ACC112 (cell line): ENCODE measurements around the gene CASP3.

Experiments used
- H2AFZ ChIP-seq: fragments of 200-600 bp; sonication (generic); one replicate; pipeline ENCODE4 v1.6.0; 2017; ENCODE audit warnings: antibody characterized with exemption, low read length; ENCODE audit not compliant: unreplicated experiment
- H3K27ac ChIP-seq: fragments of 200-600 bp; sonication (generic); 2 replicates; pipeline ENCODE4 v1.5.1; 2014; ENCODE audit warnings: low read depth, mild to moderate bottlenecking, antibody characterized with exemption, low read length, moderate library complexity
- H3K27me3 ChIP-seq: fragments of 200-600 bp; sonication (generic); 2 replicates; pipeline ENCODE4 v1.6.1; 2014; ENCODE audit warnings: mild to moderate bottlenecking, antibody characterized with exemption, low read length, moderate library complexity, mixed read lengths; ENCODE audit not compliant: insufficient read depth
- H3K36me3 ChIP-seq: fragments of 200-600 bp; sonication (generic); 2 replicates; pipeline ENCODE4 v1.6.1; 2016; ENCODE audit warnings: mild to moderate bottlenecking, antibody characterized with exemption, low read length, moderate library complexity, mixed read lengths; ENCODE audit not compliant: insufficient read depth
- H3K4me1 ChIP-seq: fragments of 200-600 bp; sonication (generic); one replicate; pipeline ENCODE4 v1.6.1; 2016; ENCODE audit warnings: low read length, mixed read lengths; ENCODE audit not compliant: insufficient read depth, unreplicated experiment, control insufficient read depth
- H3K4me3 ChIP-seq: fragments of 200-600 bp; sonication (generic); 2 replicates; pipeline ENCODE4 v1.5.1; 2014; ENCODE audit warnings: mild to moderate bottlenecking, low read depth, low read length
- H3K79me2 ChIP-seq: fragments of 200-600 bp; sonication (generic); one replicate; pipeline ENCODE4 v1.6.0; 2016; ENCODE audit warnings: low read length; ENCODE audit not compliant: control insufficient read depth, unreplicated experiment, insufficient read depth

Gene CASP3

GRCh38 chr4:184649026-184649970, at the start of gene CASP3, which contains the start of gene PRIMPOL:
TSS of gene CASP3 (minus strand) at chr4:184649447. CDS start at chr4:184638453, 10,994 bp downstream.
TSS of gene PRIMPOL (plus strand) at chr4:184649738. CDS start at chr4:184657141, 7,403 bp downstream.
- Histone ChIP-seq H3K27me3 (no peaks in the 10 kb centered on the region), H3K4me3 (peak within 1 kb of the TSS; percentile 97), H3K79me2 (peaks cover 56% of the 10 kb centered on the region), H3K27ac (peak within 1 kb of the TSS; percentile 84), H3K36me3 (no peaks in the 10 kb centered on the region), H3K4me1 (peaks cover 38% of the 10 kb centered on the region), H2AFZ (peak within 1 kb of the TSS; percentile 95)

DNA sequence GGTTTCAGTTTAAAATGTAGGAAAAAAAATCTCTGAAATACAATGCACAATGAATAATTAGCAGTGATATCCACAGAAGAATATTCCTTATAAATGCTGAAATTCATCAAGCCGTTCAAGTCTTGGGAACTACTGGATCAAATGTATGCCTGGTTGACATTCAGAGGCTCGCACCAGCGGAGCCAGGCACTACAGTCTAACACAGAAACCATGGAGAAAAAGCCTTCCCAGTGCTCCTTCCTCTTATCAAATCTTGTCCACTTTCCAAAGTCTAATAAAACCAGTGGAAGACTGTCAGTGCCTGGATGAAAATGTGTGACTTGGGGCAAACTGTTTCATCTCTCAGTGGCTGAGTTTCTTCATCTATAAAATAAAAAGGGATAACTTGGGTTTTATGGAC, 48.7 kb upstream of the CASP3 start:
- Histone ChIP-seq H3K27ac (no peak overlapping the region), H3K4me3 (no peak overlapping the region), H2AFZ (no peak overlapping the region), H3K79me2 (no peaks in the 10 kb centered on the region), H3K27me3 (no peaks in the 10 kb centered on the region), H3K36me3 (peaks cover 17% of the 10 kb centered on the region), H3K4me1 (no peaks in the 10 kb centered on the region)

DNA sequence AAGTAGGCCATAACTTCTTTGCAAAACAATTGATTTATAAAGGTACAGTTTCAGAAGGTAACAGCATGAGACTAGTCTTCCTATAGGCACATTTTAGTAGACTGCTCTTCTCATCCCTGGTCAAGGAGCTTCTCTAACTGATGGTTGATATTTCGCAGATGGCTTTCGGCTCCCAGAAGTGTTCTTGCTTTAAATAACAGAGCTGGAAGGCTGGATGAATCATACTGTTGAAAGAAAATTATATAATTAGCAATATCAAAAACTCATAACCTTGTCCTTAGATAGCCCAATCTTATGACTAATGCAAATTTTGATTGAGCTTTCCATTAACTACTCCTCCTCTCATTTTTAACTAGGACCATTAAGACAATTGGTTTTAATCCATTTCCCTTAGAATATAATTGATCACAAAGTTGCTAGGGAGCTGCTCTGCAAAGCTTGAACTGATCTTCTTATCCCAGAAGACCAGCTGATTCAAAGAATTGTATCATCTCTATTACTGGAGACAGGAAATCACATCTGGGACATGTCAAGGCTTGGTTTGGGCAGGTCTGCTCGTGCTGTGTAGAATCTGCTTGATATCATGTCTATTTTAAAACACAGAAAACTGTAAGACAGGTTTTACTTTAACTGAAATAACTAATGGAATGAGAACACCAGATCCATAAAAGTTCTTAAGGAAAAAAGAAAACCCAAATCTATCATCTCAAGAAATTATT, 46.1 kb upstream of the CASP3 start:
- no peak overlapping the region for H3K4me3 ChIP-seq
- no peaks in the 10 kb centered on the region for H3K27me3 ChIP-seq
- no peak overlapping the region for H3K27ac ChIP-seq
- peaks cover 28% of the 10 kb centered on the region for H3K36me3 ChIP-seq
- H3K79me2 ChIP-seq, result no peaks in the 10 kb centered on the region
- H2AFZ ChIP-seq, result no peak overlapping the region
- no peaks in the 10 kb centered on the region for H3K4me1 ChIP-seq

- H3K36me3 ChIP-seq, result peaks cover 31% of the 10 kb centered on the region
- no peak overlapping the region for H2AFZ ChIP-seq
- no peaks in the 10 kb centered on the region for H3K4me1 ChIP-seq
- no peak overlapping the region for H3K4me3 ChIP-seq
- H3K27ac ChIP-seq, result no peak overlapping the region
- H3K27me3 ChIP-seq, result no peaks in the 10 kb centered on the region
- H3K79me2 ChIP-seq, result no peaks in the 10 kb centered on the region
Measured at GRCh38 chr4:184694412-184694956, 45.2 kb upstream of the CASP3 start.

DNA sequence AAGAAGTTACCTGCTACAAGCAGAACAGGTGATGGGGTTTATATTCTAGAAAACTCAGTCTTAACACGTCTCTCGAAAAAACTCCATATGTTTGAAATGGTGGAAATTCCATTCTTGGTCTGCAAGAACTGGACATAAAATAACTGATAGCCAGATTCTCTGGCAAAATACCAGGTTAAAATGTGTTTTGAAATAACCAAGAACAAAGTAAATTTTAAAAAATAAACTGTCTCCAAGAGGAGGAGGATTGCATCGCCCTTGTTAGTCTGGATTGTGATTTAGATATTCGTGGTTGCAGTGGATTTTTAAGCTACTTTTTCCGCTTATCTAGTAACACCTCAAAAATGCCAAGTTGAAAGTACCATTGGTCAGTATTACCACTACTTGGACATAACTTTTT, 43.8 kb upstream of the CASP3 start:
- Histone ChIP-seq H3K36me3 (peaks cover 31% of the 10 kb centered on the region), H3K79me2 (no peaks in the 10 kb centered on the region), H3K27ac (no peak overlapping the region), H3K4me1 (peaks cover 8% of the 10 kb centered on the region), H3K27me3 (no peaks in the 10 kb centered on the region), H2AFZ (no peak overlapping the region), H3K4me3 (no peak overlapping the region)

DNA sequence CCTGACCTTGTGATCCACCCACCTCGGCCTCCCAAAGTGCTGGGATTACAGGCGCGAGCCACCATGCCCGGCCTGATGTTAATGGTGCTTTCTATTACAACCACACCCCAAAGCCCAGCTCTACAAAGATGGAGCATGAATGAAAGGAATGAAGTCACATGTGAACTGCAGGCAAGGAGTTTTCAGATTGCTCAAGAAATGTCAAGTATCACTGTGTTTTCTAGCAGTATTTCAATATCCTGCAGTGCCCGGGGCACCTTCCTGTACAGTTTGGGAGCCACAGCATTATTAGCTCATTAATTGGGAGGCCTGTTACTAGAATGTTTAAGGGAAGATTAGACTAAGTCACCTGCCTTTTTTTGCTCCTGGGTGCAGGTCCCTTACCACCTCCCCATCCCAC, 40.4 kb upstream of the CASP3 start:
- Histone ChIP-seq H3K4me3 (no peak overlapping the region), H3K27me3 (no peaks in the 10 kb centered on the region), H3K79me2 (no peaks in the 10 kb centered on the region), H2AFZ (no peak overlapping the region), H3K4me1 (peaks cover 13% of the 10 kb centered on the region), H3K36me3 (peaks cover 27% of the 10 kb centered on the region), H3K27ac (no peak overlapping the region)

- no peaks in the 10 kb centered on the region for H3K27me3 ChIP-seq
- H3K79me2 ChIP-seq, result no peaks in the 10 kb centered on the region
- peaks cover 17% of the 10 kb centered on the region for H3K4me1 ChIP-seq
- peaks cover 15% of the 10 kb centered on the region for H3K36me3 ChIP-seq
- H2AFZ ChIP-seq, result no peak overlapping the region
- no peak overlapping the region for H3K4me3 ChIP-seq
- peak overlapping the region; percentile 65 for H3K27ac ChIP-seq
Measured at GRCh38 chr4:184688447-184688846, 39.2 kb upstream of the CASP3 start.

DNA sequence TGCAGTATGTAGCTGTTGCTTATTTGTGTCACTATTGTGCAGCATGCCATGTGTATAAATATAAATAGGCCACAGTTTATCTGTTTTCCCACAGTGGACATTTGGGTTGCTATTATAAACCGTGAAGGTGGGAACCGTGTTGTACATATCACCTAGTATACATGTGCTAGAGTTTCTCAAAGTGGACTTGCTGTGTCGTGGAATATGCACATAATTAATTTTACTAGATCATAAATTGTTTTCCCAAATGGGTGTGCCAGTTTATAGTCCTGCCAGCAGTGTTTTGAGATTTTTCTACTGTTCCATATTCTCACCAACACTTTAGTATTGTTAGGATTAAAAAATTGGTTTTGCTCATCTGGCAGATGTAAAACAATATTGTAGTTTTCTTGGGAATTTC, 38.8 kb upstream of the CASP3 start:
- no peak overlapping the region for H2AFZ ChIP-seq
- H3K4me3 ChIP-seq, result no peak overlapping the region
- no peaks in the 10 kb centered on the region for H3K79me2 ChIP-seq
- H3K36me3 ChIP-seq, result peaks cover 14% of the 10 kb centered on the region
- H3K4me1 ChIP-seq, result peaks cover 17% of the 10 kb centered on the region
- no peaks in the 10 kb centered on the region for H3K27me3 ChIP-seq
- peak overlapping the region; percentile 65 for H3K27ac ChIP-seq

DNA sequence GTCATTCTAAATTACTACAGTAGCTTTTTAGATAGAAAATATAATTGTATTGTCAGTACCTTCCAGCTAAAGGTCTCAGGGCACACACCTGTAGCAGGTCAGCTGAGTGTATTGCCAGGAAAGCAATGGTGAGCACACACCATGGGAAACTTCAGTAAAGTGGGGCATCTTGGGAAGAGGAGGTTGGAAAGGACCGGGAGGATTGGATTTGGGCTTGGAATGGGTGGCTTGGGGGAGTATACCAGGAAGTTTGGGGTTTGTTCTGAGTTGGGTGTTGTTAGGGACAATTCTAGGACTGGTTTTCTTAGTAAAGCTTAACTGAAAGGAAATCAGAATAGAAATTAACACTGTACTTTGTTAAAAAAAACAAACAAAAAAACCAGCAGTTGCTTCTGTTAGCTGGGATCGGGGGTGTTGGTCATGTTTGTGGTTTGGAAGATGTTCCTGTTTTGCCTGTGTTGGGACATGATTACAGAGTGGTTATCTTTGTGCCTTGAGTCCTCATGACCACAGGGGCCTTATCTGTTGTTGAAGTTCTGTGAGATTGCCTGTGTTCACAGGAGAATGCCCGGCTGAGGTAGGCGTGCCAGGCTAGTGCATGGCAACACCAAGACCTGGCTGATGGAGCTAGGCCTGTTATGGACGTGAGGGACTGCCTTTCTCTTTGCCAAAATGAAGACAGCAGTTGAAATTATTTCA, 35.4 kb upstream of the CASP3 start:
- no peaks in the 10 kb centered on the region for H3K79me2 ChIP-seq
- no peak overlapping the region for H3K27ac ChIP-seq
- no peaks in the 10 kb centered on the region for H3K27me3 ChIP-seq
- peaks cover 17% of the 10 kb centered on the region for H3K4me1 ChIP-seq
- H3K36me3 ChIP-seq, result no peaks in the 10 kb centered on the region
- H2AFZ ChIP-seq, result no peak overlapping the region
- no peak overlapping the region for H3K4me3 ChIP-seq

DNA sequence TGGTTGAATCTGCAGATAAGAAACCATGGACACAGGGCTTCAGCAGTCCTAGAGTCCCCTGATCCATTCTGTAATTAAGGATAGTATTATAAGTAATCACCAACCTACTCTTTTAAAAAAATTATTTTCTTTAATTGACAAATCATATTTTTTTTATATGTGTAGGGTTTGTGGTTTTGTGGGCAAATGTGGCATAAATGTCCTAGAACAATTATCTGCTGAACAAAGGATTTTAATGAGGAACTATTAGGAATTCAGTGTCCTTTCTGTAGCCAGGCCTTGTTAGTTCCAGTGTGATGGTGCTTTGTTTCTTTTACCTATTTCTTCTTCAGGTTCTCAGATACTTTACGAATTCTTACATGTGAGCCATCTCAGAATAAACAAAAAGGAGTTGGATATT, 32.7 kb upstream of the CASP3 start:
- Histone ChIP-seq H3K36me3 (no peaks in the 10 kb centered on the region; the same call in 1 of the 2 replicates), H2AFZ (no peak overlapping the region), H3K4me1 (peaks cover 5% of the 10 kb centered on the region), H3K27me3 (no peaks in the 10 kb centered on the region), H3K27ac (no peak overlapping the region), H3K79me2 (no peaks in the 10 kb centered on the region), H3K4me3 (no peak overlapping the region)
